ENCODE measurements around the gene OR3A2.
"Not testable (repeated sequence)": the region's sequence is repeated elsewhere in the genome, so short reads cannot be mapped to it uniquely, and the experiment has no call there.

OR3A2 gene

DNA sequence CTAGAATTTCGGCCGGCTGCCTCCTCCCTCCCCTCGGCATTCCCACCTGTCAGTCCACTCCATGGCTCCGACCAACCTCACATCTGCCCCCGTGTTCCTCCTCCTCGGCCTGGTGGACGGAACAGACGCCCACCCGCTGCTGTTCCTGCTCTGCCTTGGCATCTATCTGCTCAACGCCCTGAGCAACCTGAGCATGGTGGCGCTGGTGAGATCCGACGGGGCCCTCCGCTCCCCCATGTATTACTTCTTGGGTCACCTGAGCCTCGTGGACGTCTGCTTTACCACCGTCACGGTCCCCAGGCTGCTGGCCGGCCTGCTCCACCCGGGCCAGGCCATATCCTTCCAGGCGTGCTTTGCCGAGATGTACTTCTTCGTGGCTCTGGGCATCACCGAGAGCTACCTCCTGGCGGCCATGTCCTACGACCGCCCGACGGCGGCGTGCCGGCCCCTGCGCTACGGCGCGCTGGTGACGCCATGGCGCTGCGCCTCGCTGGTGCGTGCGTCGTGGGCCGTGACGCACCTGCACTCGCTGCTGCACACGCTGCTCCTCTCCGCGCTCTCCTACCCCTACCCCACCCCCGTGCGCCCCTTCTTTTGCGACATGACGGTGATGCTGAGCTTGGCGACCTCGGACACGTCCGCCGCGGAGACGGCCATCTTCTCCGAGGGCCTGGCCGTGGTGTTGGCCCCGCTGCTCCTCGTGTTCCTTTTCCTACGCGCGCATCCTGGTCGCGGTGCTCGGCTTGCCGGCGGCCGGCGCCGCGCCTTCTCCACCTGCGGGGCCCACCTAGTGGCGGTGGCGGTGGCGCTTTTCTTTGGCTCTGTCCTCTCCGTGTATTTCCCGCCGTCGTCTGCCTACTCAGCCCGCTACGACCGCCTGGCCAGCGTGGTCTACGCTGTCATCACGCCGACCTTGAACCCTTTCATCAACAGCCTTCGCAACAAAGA, at the start of gene OR3A2:
Gene OR3A2, minus strand, starts transcription at position 440 of the 948 bp plus-strand sequence.
- no peak for DNase-seq (ENCODE audit: low spot score)

DNA sequence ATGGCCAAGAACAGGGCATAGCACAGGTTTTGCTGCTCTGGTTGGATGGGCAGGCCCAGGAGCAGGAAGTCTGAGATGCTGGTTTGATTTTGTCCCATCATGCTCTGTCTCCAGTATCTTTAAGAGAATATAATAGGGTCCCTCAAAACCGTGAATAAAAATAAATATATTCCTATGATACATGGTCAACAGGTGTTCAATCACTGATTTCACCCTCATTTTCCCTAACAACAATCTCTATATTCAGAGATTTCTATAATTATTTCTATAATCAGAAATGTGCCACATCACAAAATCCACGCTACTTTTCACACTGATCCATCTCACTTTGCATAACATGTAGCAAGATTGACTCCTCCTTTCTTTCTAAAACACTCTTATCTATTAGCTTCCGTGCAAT, 47.6 kb upstream of the OR3A2 start, which contains the start of gene OR1E2:
Gene OR1E2, minus strand, starts transcription at position 101 of the 400 bp plus-strand sequence. Its CDS starts 0 bp downstream, at position 101.
- no peak for DNase-seq (ENCODE audit: low spot score)

GRCh38 chr17:3433215-3433614, 47.1 kb upstream of the OR3A2 start:
- not testable (repeated sequence) for DNase-seq (ENCODE audit: low spot score)

DNA sequence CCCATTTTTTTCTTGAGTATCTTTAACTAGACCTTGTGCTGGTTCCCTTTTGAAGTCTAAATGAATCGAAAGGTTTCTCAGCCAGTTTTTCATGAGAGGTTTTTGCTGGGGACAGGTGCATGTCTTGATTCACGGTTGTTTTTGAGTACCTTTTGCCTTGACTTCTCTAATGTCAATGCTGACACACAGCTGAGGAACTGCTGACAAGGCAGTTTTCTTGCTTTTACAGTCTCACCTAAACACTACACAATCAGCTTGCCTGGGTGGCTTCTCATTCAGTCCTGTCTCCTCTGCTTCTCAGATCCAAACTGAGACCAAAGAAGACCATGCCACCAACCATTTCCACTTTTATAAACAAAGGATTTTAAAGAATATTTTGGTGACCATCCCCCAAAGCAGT, 32.1 kb upstream of the OR3A2 start:
- no peak for DNase-seq (ENCODE audit: low spot score)

- no peak for DNase-seq (ENCODE audit: low spot score)
Measured at GRCh38 chr17:3415610-3416009, 29.5 kb upstream of the OR3A2 start.

DNA sequence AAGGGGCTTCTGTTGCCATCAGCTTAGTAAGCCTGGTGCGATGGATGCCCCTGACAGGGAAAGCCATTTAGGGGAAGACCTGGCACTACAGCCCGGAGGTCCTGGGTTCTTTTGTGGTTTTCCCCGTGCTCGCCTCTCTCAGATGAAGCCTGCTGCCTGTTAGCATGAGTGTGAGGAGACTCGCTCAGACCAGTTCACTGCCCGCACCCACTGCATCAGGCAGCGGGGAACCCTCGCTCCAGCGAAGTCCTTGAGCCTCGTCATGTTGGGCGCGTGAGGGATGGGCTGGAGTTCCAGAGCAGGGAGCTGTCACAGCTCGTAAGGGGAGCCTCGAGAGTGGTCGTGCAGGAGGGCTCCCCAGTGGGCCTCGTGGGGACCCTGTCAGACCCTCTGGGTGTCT, 26.1 kb upstream of the OR3A2 start:
- DNase-seq (ENCODE audit: low spot score), result not testable (repeated sequence)

DNA sequence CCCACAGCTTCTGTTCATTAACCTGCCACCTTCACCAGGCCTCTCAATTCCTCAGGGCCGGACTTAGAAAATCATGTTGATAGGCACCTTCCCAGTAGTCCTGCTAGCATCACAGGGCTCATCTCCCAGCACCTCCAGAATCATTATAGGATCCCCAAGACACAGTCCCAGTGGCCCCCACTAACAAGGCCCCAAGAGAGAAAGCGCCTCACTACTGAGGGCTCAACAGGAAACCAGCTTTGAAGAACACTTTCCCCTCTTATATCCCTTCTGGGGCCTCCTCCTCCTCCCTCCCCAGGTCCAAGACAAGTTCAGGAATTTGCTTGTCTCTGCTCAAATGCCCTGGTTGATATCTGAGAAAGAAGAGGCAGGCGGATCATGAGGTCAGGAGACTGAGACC, 25.0 kb upstream of the OR3A2 start, which contains the start of gene OR3A3:
Gene OR3A3, plus strand, starts transcription at position 301 of the 400 bp plus-strand sequence.
- DNase-seq (ENCODE audit: low spot score), result no peak

- DNase-seq (ENCODE audit: low spot score), result not testable (repeated sequence)
Measured at GRCh38 chr17:3403856-3404255, 17.7 kb upstream of the OR3A2 start.

GRCh38 chr17:3401786-3402185, 15.7 kb upstream of the OR3A2 start:
- DNase-seq (ENCODE audit: low spot score), result no peak

- DNase-seq (ENCODE audit: low spot score), result no peak
Measured at GRCh38 chr17:3400055-3400454, 13.9 kb upstream of the OR3A2 start.

DNA sequence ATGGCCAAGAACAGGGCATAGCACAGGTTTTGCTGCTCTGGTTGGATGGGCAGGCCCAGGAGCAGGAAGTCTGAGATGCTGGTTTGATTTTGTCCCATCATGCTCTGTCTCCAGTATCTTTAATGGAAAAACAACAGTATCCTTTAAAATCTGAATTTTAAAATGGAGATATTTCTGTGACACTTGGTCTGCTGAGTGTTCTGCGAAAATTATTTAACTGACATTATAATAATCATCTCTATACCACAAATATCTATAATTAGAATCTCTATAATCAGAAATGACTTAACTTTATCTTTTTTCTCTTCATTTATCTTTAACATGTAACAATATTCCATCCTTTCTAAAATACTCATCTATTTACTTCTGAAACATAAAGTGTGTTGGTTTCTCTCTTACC, 12.2 kb upstream of the OR3A2 start, which contains the start of gene OR1E1:
Gene OR1E1, minus strand, starts transcription at position 101 of the 400 bp plus-strand sequence. Its CDS starts 0 bp downstream, at position 101.
- no peak for DNase-seq (ENCODE audit: low spot score)

GRCh38 chr17:3397801-3398200, 11.7 kb upstream of the OR3A2 start:
- DNase-seq (ENCODE audit: low spot score), result not testable (repeated sequence)

- no peak for DNase-seq (ENCODE audit: low spot score)
Measured at GRCh38 chr17:3389791-3390190, 3.7 kb upstream of the OR3A2 start.

DNA sequence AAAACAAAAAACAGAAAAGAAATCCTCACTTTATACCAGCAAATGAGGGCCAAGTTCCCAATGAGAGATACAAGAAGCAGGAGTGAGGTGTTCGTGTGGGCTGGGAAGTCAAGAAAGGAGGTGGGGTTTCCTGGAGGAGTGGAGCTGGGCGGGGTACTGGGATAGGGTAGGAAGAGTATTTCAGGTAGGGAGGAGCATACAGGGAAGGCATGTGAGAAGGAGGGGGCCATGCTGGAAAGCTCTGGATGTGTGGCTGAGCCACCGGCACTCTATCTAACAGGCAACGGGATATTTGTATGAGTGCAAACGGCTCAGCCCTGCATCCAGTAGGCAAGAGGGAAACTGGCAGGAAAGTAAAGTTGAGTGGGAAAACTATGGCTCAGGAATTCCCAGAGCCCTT, 4.2 kb downstream of the OR3A2 start:
- DNase-seq (ENCODE audit: low spot score), result no peak

GRCh38 chr17:3378321-3378720, 7.8 kb downstream of the OR3A2 start:
- no peak for DNase-seq (ENCODE audit: low spot score)

DNA sequence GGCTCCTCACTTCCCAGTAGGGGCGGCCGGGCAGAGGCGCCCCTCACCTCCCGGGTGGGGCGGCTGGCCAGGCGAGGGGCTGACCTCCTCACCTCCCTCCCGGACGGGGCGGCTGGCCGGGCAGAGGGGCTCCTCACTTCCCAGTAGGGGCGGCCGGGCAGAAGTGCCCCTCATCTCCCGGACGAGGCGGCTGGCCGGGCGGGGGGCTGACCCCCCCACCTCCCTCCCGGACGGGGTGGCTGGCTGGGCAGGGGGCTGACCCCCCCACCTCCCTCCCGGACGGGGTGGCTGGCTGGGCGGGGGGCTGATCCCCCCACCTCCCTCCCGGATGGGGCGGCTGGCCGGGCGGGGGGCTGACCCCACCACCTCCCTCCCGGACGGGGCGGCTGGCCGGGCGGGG, 14.9 kb downstream of the OR3A2 start:
- not testable (repeated sequence) for DNase-seq (ENCODE audit: low spot score)

- DNase-seq (ENCODE audit: low spot score), result not testable (repeated sequence)
Measured at GRCh38 chr17:3342782-3343181, 43.3 kb downstream of the OR3A2 start.

- DNase-seq (ENCODE audit: low spot score), result no peak
Measured at GRCh38 chr17:3335876-3336275, 50.2 kb downstream of the OR3A2 start.

DNA sequence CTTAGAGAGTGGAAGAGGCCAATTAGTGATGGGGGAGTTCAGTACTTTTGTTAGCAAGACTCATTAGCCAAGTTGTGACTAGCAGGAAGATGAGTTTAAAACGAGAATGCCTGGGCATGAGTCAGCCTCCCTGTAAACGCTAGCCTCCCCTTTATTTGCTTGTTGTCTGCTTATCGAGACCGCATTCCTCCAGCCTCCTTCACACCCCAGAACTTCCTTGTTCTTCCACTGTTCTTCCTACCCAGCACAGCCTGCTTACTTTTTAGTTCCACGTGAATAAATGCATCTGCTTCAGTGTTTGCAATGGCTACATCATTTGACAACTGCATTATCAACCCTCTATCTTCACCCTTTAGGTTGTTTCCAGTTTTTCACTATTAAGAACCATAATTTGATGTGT, 67.8 kb downstream of the OR3A2 start:
- no peak for DNase-seq (ENCODE audit: low spot score)

DNA sequence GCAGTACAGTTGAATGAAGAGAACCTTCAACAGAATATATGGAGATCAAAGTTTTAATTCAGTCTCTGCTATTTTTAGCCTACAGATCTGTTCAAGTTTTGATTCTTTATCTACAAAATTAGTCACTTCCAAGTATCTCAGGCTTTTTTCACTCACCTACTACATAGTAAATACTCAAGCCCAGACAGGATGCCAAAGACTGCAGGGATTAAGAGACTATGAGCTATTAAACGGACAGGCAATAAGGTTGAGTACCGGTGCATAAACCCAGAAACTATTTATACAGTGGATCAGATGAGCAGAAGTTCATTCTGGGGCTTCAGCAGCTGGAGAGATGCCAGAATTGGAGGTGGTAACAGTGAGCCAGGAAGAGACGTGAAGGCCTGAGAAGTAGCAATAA, 69.3 kb downstream of the OR3A2 start:
- no peak for DNase-seq (ENCODE audit: low spot score)

- no peak for DNase-seq (ENCODE audit: low spot score)
Measured at GRCh38 chr17:3308603-3309002, 77.5 kb downstream of the OR3A2 start.

DNA sequence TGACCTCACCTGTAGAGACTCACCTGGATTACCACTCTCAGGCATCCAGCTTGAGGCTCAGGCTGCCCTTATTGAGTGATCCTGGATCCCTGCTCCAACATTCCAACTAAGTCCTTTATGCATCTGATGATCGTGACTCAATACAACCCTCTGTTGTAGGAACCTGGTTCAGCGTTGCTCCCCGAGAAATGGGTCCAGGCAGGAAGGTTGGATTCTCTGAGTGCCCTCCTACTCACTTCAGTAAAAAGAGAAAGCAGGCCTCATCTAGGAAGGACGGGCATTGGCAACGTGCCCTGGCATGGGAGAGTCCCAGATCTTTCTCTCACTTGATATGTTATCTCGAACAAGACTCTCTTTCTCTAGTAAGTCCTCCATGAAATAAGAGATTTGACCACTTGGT, 87.8 kb downstream of the OR3A2 start, which contains the start of gene OR3A1:
Gene OR3A1, minus strand, starts transcription at position 101 of the 400 bp plus-strand sequence. CDS start 5,778 bp downstream, outside the sequence.
- no peak for DNase-seq (ENCODE audit: low spot score)

- DNase-seq (ENCODE audit: low spot score), result no peak
Measured at GRCh38 chr17:3295632-3296031, 90.5 kb downstream of the OR3A2 start.

Measured in AG08396 (cell line).